HepG2 (cell line): ENCODE measurements around the gene ATP1A2. TPM values are rescaled to one million over a fixed set of nuclear protein-coding genes. Genes with fewer than 3 reads are reported as not detected.
A peak's percentile ranks its signal among the peaks of the same experiment; 100 is the strongest.

Experiments used
- ATF7 ChIP-seq, 2 experiments: fragments of 450-650 bp in 1 of 2; sonication (generic) in 1 of 2; formaldehyde crosslinking in 1 of 2; IDR thresholded peaks; 2 replicates each; pipeline versions ENCODE4 v1.4.0 to v1.6.1; 2016 to 2020; ENCODE audit warnings: antibody characterized with exemption in 1 of 2, mild to moderate bottlenecking in 1 of 2, missing genetic modification reagents in 1 of 2
- CHD4 ChIP-seq: fragments of 200-600 bp; sonication (generic); IDR thresholded peaks from 2 replicates; pipeline ENCODE4 v1.7.0; 2017; ENCODE audit warnings: mild to moderate bottlenecking, low read length, borderline replicate concordance
- EP300 ChIP-seq, 3 experiments: sonication (generic) in 1 of 3; formaldehyde crosslinking in 1 of 3; IDR thresholded peaks; 2 replicates each; pipeline versions ENCODE4 v1.5.1 to v1.6.1; 2011 to 2020; ENCODE audit warnings: low read depth in 2 of 3, low read length in 2 of 3, borderline replicate concordance in 1 of 3, improper control_type of control experiment in 1 of 3, mild to moderate bottlenecking in 1 of 3, missing genetic modification reagents in 1 of 3, moderate library complexity in 1 of 3
- FOXP1 ChIP-seq, 2 experiments: fragments of 450-650 bp in 1 of 2; IDR thresholded peaks; 2 replicates each; pipeline ENCODE4 v1.6.1; 2017 to 2018; ENCODE audit warnings: antibody characterized with exemption in 1 of 2
- MBD4 ChIP-seq: IDR thresholded peaks from 2 replicates; pipeline ENCODE4 v1.6.1; 2012; ENCODE audit warnings: low read length, inconsistent platforms, borderline replicate concordance
- MED1 ChIP-seq: sonication (generic); formaldehyde crosslinking; IDR thresholded peaks from 2 replicates; pipeline ENCODE4 v1.4.0; 2020; ENCODE audit warnings: missing genetic modification reagents
- POLR2AphosphoS2 ChIP-seq: IDR thresholded peaks from 2 replicates; pipeline ENCODE4 v1.6.1; 2011; ENCODE audit warnings: low read depth, low read length, improper control_type of control experiment
- REL ChIP-seq: sonication (generic); formaldehyde crosslinking; conservative IDR thresholded peaks from 2 replicates; pipeline ENCODE4 v1.8.0; 2022; ENCODE audit warnings: mild to moderate bottlenecking, missing genetic modification reagents, moderate library complexity
- SMAD9 ChIP-seq: sonication (generic); formaldehyde crosslinking; IDR thresholded peaks from 2 replicates; pipeline ENCODE4 v1.5.1; 2020; ENCODE audit warnings: mild to moderate bottlenecking, missing genetic modification reagents
- TMF1 ChIP-seq: sonication (generic); formaldehyde crosslinking; IDR thresholded peaks from 2 replicates; pipeline ENCODE4 v1.8.1; 2022; ENCODE audit warnings: low read depth, missing genetic modification reagents
- ZNF253 ChIP-seq: sonication (generic); formaldehyde crosslinking; IDR thresholded peaks from 2 replicates; pipeline ENCODE4 v1.8.0; 2022; ENCODE audit warnings: mild to moderate bottlenecking, missing genetic modification reagents, borderline replicate concordance
- ZNF550 ChIP-seq: sonication (generic); formaldehyde crosslinking; IDR thresholded peaks from 2 replicates; pipeline ENCODE4 v1.4.0; 2020; ENCODE audit warnings: mild to moderate bottlenecking, missing genetic modification reagents, borderline replicate concordance
- ZNF761 ChIP-seq: sonication (generic); formaldehyde crosslinking; conservative IDR thresholded peaks from 2 replicates; pipeline ENCODE4 v1.4.0; 2020; ENCODE audit warnings: mild to moderate bottlenecking, missing genetic modification reagents
- ZNF772 ChIP-seq: sonication (generic); formaldehyde crosslinking; IDR thresholded peaks from 2 replicates; pipeline ENCODE4 v1.5.0; 2020; ENCODE audit warnings: mild to moderate bottlenecking, missing genetic modification reagents
- ZSCAN20 ChIP-seq: sonication (generic); formaldehyde crosslinking; IDR thresholded peaks from 2 replicates; pipeline ENCODE4 v1.4.0; 2020; ENCODE audit warnings: missing genetic modification reagents, mild to moderate bottlenecking, borderline replicate concordance
- polyA plus RNA-seq, 8 experiments: library from polyadenylated mRNA; depleted of rRNA in 3 of 8; stranded (reverse) in 7 of 8; unstranded in 1 of 8; fragments of >200 nt; fragmentation: Illumina TruSeq in 4 of 8; extraction: Trizol in 4 of 8; gene quantifications; 2 replicates each; pipeline versions ENCODE4 v1.2.1 to v1.2.3, GENCODE V29; 2011 to 2016; ENCODE audit warnings: low read depth in 4 of 8, missing spikeins in 1 of 8, mixed read lengths in 1 of 8; ENCODE audit not compliant: insufficient read depth in 1 of 8
- total RNA-seq, 5 experiments: library from RNA; depleted of rRNA; stranded (reverse); fragments of >200 nt; fragmentation: Illumina TruSeq; extraction: Trizol; gene quantifications; 2 replicates each; pipeline ENCODE4 v1.2.3, GENCODE V29; 2016; ENCODE audit warnings: low read depth in 1 of 5
- TF ChIP-seq, protein P1 (sequence below): sonication (generic); formaldehyde crosslinking; IDR thresholded peaks from 2 replicates; pipeline ENCODE4 v1.4.0; 2020; ENCODE audit warnings: low read depth, mild to moderate bottlenecking, missing genetic modification reagents
- TF ChIP-seq, protein P2 (sequence below): sonication (generic); formaldehyde crosslinking; IDR thresholded peaks from 2 replicates; pipeline ENCODE4 v1.8.0; 2022; ENCODE audit warnings: mild to moderate bottlenecking, missing genetic modification reagents, moderate library complexity
- TF ChIP-seq, protein P3 (sequence below): IDR thresholded peaks from 2 replicates; pipeline ENCODE4 v1.6.1; 2016; ENCODE audit warnings: mild to moderate bottlenecking, missing biosample characterization, missing genetic modification reagents
- TF ChIP-seq, protein P4 (sequence below): sonication (generic); formaldehyde crosslinking; IDR thresholded peaks from 2 replicates; pipeline ENCODE4 v1.4.0; 2020; ENCODE audit warnings: missing genetic modification reagents
- TF ChIP-seq, protein P5 (sequence below): IDR thresholded peaks from 2 replicates; pipeline ENCODE4 v1.6.1; 2016; ENCODE audit warnings: mild to moderate bottlenecking
- TF ChIP-seq, protein P6 (sequence below): sonication (generic); formaldehyde crosslinking; IDR thresholded peaks from 2 replicates; pipeline ENCODE4 v1.4.0; 2020; ENCODE audit warnings: missing genetic modification reagents

The ATP1A2 gene
- total and polyA plus RNA-seq, 2 of the 13 experiments (the other 11 are each of a cell fraction or from before 2014, with no cell fraction given): 0.16 TPM; not detected in 1

DNA sequence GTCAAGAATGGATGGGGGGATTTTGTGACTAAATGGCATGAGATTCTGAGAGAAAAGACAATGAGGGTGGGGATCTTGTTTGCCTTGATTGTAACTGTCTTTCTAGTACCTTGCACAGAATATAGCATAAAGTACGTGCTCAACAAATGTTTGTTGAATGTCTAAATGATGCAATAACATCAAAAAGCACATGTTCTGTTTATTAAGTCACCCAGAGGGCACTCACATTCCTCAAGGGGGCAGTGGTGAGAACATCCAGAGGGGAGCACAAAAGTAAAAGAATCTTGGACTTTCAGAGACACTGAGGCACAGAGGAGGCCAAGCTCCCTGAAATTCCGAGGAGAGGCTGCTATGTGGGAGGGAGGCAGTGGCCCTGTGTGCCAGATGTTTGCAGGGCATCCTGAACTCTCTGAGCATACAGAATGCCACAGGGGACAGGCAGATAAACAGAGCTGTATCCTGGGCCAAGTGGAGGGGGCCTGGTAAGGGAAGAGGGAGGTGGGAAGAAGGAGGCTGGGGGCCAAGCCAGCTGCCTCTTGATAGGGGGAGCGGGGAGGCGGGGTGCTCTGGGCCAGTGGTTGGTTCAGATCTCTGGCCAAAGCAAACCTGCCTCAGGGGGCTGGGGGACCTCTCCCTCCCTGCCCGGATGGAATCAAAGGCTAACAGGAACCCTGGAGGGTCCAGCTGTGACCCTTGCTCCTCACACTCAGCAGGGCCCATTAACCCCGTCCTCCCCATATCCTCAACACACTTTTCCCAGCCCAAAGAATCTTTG is 6.5 kb upstream of the ATP1A2 start (continued):
- TF ChIP-seq POLR2AphosphoS2 (no peak), ZNF772 (CRISPR knock-in tag) (no peak), ZNF253 (no peak), ZNF761 (CRISPR knock-in tag) (no peak), FOXP1 (IDR thresholded peaks at IDR 0.05) (no peak), FOXP1 (CRISPR knock-in tag; IDR thresholded peaks at IDR 0.05) (no peak), MED1 (no peak; the same call in 1 of the 2 replicates), EP300 (IDR thresholded peaks at IDR 0.05; ENCODE audit: low read depth in 2 of 2, low read length in 2 of 2) (peak in 1 of 2 experiments; percentile 59; a peak in 1 of 4 replicates), EP300 (CRISPR knock-in tag; IDR thresholded peaks at IDR 0.05; ENCODE audit: borderline replicate concordance) (no peak), TMF1 (no peak), SMAD9 (CRISPR knock-in tag) (no peak), CHD4 (0 out of 2 replicates have a peak, but pooled peaks have one; percentile 75), ZSCAN20 (CRISPR knock-in tag) (no peak), ZNF550 (no peak), MBD4 (no peak), ATF7 (IDR thresholded peaks at IDR 0.05) (peak; percentile 68), ATF7 (CRISPR knock-in tag; IDR thresholded peaks at IDR 0.05) (no peak), REL (CRISPR knock-in tag) (no peak)
- TF ChIP-seq, protein P1, sequence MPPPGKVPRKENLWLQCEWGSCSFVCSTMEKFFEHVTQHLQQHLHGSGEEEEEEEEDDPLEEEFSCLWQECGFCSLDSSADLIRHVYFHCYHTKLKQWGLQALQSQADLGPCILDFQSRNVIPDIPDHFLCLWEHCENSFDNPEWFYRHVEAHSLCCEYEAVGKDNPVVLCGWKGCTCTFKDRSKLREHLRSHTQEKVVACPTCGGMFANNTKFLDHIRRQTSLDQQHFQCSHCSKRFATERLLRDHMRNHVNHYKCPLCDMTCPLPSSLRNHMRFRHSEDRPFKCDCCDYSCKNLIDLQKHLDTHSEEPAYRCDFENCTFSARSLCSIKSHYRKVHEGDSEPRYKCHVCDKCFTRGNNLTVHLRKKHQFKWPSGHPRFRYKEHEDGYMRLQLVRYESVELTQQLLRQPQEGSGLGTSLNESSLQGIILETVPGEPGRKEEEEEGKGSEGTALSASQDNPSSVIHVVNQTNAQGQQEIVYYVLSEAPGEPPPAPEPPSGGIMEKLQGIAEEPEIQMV (CRISPR knock-in tag): no peak
- TF ChIP-seq, protein P2, sequence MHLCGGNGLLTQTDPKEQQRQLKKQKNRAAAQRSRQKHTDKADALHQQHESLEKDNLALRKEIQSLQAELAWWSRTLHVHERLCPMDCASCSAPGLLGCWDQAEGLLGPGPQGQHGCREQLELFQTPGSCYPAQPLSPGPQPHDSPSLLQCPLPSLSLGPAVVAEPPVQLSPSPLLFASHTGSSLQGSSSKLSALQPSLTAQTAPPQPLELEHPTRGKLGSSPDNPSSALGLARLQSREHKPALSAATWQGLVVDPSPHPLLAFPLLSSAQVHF (CRISPR knock-in tag): no peak
- TF ChIP-seq, protein P3, sequence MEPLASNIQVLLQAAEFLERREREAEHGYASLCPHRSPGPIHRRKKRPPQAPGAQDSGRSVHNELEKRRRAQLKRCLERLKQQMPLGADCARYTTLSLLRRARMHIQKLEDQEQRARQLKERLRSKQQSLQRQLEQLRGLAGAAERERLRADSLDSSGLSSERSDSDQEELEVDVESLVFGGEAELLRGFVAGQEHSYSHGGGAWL (CRISPR knock-in tag): no peak
- TF ChIP-seq, protein P4, sequence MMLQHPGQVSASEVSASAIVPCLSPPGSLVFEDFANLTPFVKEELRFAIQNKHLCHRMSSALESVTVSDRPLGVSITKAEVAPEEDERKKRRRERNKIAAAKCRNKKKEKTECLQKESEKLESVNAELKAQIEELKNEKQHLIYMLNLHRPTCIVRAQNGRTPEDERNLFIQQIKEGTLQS: peak; percentile 52; the same call in 1 of the 2 replicates
- TF ChIP-seq, protein P5, sequence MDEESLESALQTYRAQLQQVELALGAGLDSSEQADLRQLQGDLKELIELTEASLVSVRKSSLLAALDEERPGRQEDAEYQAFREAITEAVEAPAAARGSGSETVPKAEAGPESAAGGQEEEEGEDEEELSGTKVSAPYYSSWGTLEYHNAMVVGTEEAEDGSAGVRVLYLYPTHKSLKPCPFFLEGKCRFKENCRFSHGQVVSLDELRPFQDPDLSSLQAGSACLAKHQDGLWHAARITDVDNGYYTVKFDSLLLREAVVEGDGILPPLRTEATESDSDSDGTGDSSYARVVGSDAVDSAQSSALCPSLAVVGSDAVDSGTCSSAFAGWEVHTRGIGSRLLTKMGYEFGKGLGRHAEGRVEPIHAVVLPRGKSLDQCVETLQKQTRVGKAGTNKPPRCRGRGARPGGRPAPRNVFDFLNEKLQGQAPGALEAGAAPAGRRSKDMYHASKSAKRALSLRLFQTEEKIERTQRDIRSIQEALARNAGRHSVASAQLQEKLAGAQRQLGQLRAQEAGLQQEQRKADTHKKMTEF: no peak
- TF ChIP-seq, protein P6, sequence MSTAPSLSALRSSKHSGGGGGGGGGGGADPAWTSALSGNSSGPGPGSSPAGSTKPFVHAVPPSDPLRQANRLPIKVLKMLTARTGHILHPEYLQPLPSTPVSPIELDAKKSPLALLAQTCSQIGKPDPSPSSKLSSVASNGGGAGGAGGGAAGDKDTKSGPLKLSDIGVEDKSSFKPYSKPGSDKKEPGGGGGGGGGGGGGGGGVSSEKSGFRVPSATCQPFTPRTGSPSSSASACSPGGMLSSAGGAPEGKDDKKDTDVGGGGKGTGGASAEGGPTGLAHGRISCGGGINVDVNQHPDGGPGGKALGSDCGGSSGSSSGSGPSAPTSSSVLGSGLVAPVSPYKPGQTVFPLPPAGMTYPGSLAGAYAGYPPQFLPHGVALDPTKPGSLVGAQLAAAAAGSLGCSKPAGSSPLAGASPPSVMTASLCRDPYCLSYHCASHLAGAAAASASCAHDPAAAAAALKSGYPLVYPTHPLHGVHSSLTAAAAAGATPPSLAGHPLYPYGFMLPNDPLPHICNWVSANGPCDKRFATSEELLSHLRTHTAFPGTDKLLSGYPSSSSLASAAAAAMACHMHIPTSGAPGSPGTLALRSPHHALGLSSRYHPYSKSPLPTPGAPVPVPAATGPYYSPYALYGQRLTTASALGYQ (CRISPR knock-in tag): no peak
